ENCODE measurements around the gene AP1M2.
"Not testable (repeated sequence)": the region's sequence is repeated elsewhere in the genome, so short reads cannot be mapped to it uniquely, and the experiment has no call there.

Gene AP1M2

DNA sequence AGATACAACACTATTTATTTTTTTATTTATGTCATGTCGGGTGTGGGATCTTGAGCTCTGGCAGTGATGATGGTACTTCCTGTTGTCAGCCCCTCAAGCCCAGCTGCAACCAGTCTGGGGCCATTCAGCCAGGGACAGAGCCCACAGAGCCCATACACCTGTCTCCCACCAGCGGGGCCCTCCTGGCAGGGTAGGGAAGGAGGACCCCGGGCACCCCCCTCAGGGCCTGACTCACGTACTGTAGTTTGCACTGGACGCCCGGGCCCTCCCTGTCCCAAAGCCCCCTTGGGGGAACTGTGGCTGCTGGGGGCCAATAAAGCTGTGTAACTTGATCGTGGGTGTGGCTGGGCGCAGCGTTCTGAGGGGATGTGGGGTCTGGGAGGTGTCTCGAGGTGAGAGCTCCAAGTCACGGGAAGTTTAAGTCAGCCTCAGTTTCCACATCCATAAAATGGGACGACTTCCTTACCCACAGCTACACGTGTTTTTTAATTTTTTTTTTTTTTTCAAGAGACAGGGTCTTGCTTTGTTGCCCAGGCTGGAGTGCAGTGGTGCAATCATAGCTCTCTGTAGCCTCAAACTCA, 33.9 kb downstream of the AP1M2 start:
- no peaks in the 10 kb centered on the region for H3K9me3 ChIP-seq (ENCODE audit: control insufficient read depth, low read length)
- H3K27me3 ChIP-seq (replicated peaks; ENCODE audit: control insufficient read depth, insufficient read depth, low read length, poor library complexity, severe bottlenecking), result no peaks in the 10 kb centered on the region
- peaks cover 41% of the 10 kb centered on the region for H3K4me1 ChIP-seq (ENCODE audit: control insufficient read depth, insufficient read depth, low read length, poor library complexity, severe bottlenecking)
- no peak for DNase-seq
- peak overlapping the region; percentile 59 for H3K27ac ChIP-seq (ENCODE audit: insufficient read depth, low read length, poor library complexity, severe bottlenecking)
- peaks cover 79% of the 10 kb centered on the region for H3K36me3 ChIP-seq (ENCODE audit: control insufficient read depth, insufficient read depth, low read length)
- no peak overlapping the region for H3K4me3 ChIP-seq (ENCODE audit: insufficient read depth, low read depth, low read length, poor library complexity, severe bottlenecking)

- no peak for DNase-seq
- Histone ChIP-seq H3K4me3 (ENCODE audit: insufficient read depth, low read depth, low read length, poor library complexity, severe bottlenecking) (no peak overlapping the region), H3K36me3 (ENCODE audit: control insufficient read depth, insufficient read depth, low read length) (peaks cover 74% of the 10 kb centered on the region), H3K27ac (ENCODE audit: insufficient read depth, low read length, poor library complexity, severe bottlenecking) (peak overlapping the region; percentile 12), H3K4me1 (ENCODE audit: control insufficient read depth, insufficient read depth, low read length, poor library complexity, severe bottlenecking) (peaks cover 41% of the 10 kb centered on the region), H3K9me3 (ENCODE audit: control insufficient read depth, low read length) (no peaks in the 10 kb centered on the region), H3K27me3 (replicated peaks; ENCODE audit: control insufficient read depth, insufficient read depth, low read length, poor library complexity, severe bottlenecking) (no peaks in the 10 kb centered on the region)
These were observed 34.5 kb downstream of the AP1M2 start for GRCh38 chr19:10552510-10553053.

GRCh38 chr19:10551698-10552301, 35.3 kb downstream of the AP1M2 start:
- H3K27me3 ChIP-seq (replicated peaks; ENCODE audit: control insufficient read depth, insufficient read depth, low read length, poor library complexity, severe bottlenecking), result no peaks in the 10 kb centered on the region
- peak in 1 of 3 donors; percentile 29 for DNase-seq
- no peak overlapping the region for H3K4me3 ChIP-seq (ENCODE audit: insufficient read depth, low read depth, low read length, poor library complexity, severe bottlenecking)
- peak overlapping the region; percentile 12 for H3K27ac ChIP-seq (ENCODE audit: insufficient read depth, low read length, poor library complexity, severe bottlenecking)
- peaks cover 41% of the 10 kb centered on the region for H3K4me1 ChIP-seq (ENCODE audit: control insufficient read depth, insufficient read depth, low read length, poor library complexity, severe bottlenecking)
- H3K9me3 ChIP-seq (ENCODE audit: control insufficient read depth, low read length), result no peaks in the 10 kb centered on the region
- peaks cover 76% of the 10 kb centered on the region for H3K36me3 ChIP-seq (ENCODE audit: control insufficient read depth, insufficient read depth, low read length)

- not testable (repeated sequence) for H3K27ac ChIP-seq (ENCODE audit: insufficient read depth, low read length, poor library complexity, severe bottlenecking); DNase-seq; H3K27me3 ChIP-seq (replicated peaks; ENCODE audit: control insufficient read depth, insufficient read depth, low read length, poor library complexity, severe bottlenecking); H3K9me3 ChIP-seq (ENCODE audit: control insufficient read depth, low read length); H3K4me3 ChIP-seq (ENCODE audit: insufficient read depth, low read depth, low read length, poor library complexity, severe bottlenecking)
- Histone ChIP-seq H3K36me3 (ENCODE audit: control insufficient read depth, insufficient read depth, low read length) (peaks cover 72% of the 10 kb centered on the region), H3K4me1 (ENCODE audit: control insufficient read depth, insufficient read depth, low read length, poor library complexity, severe bottlenecking) (peaks cover 39% of the 10 kb centered on the region)
These were observed 36.1 kb downstream of the AP1M2 start for GRCh38 chr19:10551006-10551405.

- Histone ChIP-seq H3K27ac (ENCODE audit: insufficient read depth, low read length, poor library complexity, severe bottlenecking) (no peak overlapping the region), H3K27me3 (replicated peaks; ENCODE audit: control insufficient read depth, insufficient read depth, low read length, poor library complexity, severe bottlenecking) (no peaks in the 10 kb centered on the region), H3K4me1 (ENCODE audit: control insufficient read depth, insufficient read depth, low read length, poor library complexity, severe bottlenecking) (peaks cover 33% of the 10 kb centered on the region), H3K36me3 (ENCODE audit: control insufficient read depth, insufficient read depth, low read length) (peaks cover 65% of the 10 kb centered on the region), H3K4me3 (ENCODE audit: insufficient read depth, low read depth, low read length, poor library complexity, severe bottlenecking) (no peak overlapping the region), H3K9me3 (ENCODE audit: control insufficient read depth, low read length) (no peaks in the 10 kb centered on the region)
- DNase-seq, result no peak
These were observed 36.8 kb downstream of the AP1M2 start for GRCh38 chr19:10550336-10550735.

- Histone ChIP-seq H3K4me3 (ENCODE audit: insufficient read depth, low read depth, low read length, poor library complexity, severe bottlenecking) (no peak overlapping the region), H3K9me3 (ENCODE audit: control insufficient read depth, low read length) (no peaks in the 10 kb centered on the region), H3K4me1 (ENCODE audit: control insufficient read depth, insufficient read depth, low read length, poor library complexity, severe bottlenecking) (peaks cover 30% of the 10 kb centered on the region), H3K27me3 (replicated peaks; ENCODE audit: control insufficient read depth, insufficient read depth, low read length, poor library complexity, severe bottlenecking) (no peaks in the 10 kb centered on the region), H3K27ac (ENCODE audit: insufficient read depth, low read length, poor library complexity, severe bottlenecking) (no peak overlapping the region), H3K36me3 (ENCODE audit: control insufficient read depth, insufficient read depth, low read length) (peaks cover 61% of the 10 kb centered on the region)
- DNase-seq, result no peak
These were observed 37.4 kb downstream of the AP1M2 start for GRCh38 chr19:10549733-10550132.

GRCh38 chr19:10548746-10549276, 38.3 kb downstream of the AP1M2 start:
- Histone ChIP-seq H3K4me1 (ENCODE audit: control insufficient read depth, insufficient read depth, low read length, poor library complexity, severe bottlenecking) (peaks cover 27% of the 10 kb centered on the region), H3K27ac (ENCODE audit: insufficient read depth, low read length, poor library complexity, severe bottlenecking) (no peak overlapping the region), H3K4me3 (ENCODE audit: insufficient read depth, low read depth, low read length, poor library complexity, severe bottlenecking) (no peak overlapping the region), H3K27me3 (replicated peaks; ENCODE audit: control insufficient read depth, insufficient read depth, low read length, poor library complexity, severe bottlenecking) (no peaks in the 10 kb centered on the region), H3K9me3 (ENCODE audit: control insufficient read depth, low read length) (no peaks in the 10 kb centered on the region), H3K36me3 (ENCODE audit: control insufficient read depth, insufficient read depth, low read length) (peaks cover 52% of the 10 kb centered on the region)
- no peak for DNase-seq

DNA sequence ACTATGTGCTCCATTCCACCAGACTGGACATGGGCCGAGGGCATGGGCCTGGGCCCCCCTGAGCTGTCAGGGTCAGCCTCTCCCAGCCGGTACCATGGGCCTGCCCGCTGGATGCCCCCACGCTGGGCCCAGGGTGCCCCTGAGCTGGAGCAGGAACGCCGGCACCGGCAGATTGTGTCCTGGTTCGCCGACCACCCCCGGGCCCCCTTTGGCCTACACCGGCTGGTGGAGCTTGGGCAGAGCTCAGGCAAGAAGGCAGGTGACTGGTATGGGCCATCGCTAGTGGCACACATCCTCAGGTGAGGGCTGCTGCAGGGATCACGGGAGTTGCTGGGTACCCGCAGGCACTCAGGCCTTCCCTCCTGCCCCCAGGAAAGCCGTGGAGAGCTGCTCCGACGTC, 40.3 kb downstream of the AP1M2 start:
- peaks cover 15% of the 10 kb centered on the region for H3K4me1 ChIP-seq (ENCODE audit: control insufficient read depth, insufficient read depth, low read length, poor library complexity, severe bottlenecking)
- DNase-seq, result no peak
- H3K36me3 ChIP-seq (ENCODE audit: control insufficient read depth, insufficient read depth, low read length), result peaks cover 33% of the 10 kb centered on the region
- no peak overlapping the region for H3K4me3 ChIP-seq (ENCODE audit: insufficient read depth, low read depth, low read length, poor library complexity, severe bottlenecking)
- no peaks in the 10 kb centered on the region for H3K27me3 ChIP-seq (replicated peaks; ENCODE audit: control insufficient read depth, insufficient read depth, low read length, poor library complexity, severe bottlenecking)
- H3K27ac ChIP-seq (ENCODE audit: insufficient read depth, low read length, poor library complexity, severe bottlenecking), result peak overlapping the region; percentile 4
- no peaks in the 10 kb centered on the region for H3K9me3 ChIP-seq (ENCODE audit: control insufficient read depth, low read length)

GRCh38 chr19:10544753-10545251, 42.3 kb downstream of the AP1M2 start:
- no peaks in the 10 kb centered on the region for H3K9me3 ChIP-seq (ENCODE audit: control insufficient read depth, low read length)
- H3K27me3 ChIP-seq (replicated peaks; ENCODE audit: control insufficient read depth, insufficient read depth, low read length, poor library complexity, severe bottlenecking), result no peaks in the 10 kb centered on the region
- peaks cover 15% of the 10 kb centered on the region for H3K4me1 ChIP-seq (ENCODE audit: control insufficient read depth, insufficient read depth, low read length, poor library complexity, severe bottlenecking)
- DNase-seq, result no peak
- peak overlapping the region; percentile 70 for H3K4me3 ChIP-seq (ENCODE audit: insufficient read depth, low read depth, low read length, poor library complexity, severe bottlenecking)
- H3K36me3 ChIP-seq (ENCODE audit: control insufficient read depth, insufficient read depth, low read length), result peaks cover 24% of the 10 kb centered on the region
- H3K27ac ChIP-seq (ENCODE audit: insufficient read depth, low read length, poor library complexity, severe bottlenecking), result peak overlapping the region; percentile 80

DNA sequence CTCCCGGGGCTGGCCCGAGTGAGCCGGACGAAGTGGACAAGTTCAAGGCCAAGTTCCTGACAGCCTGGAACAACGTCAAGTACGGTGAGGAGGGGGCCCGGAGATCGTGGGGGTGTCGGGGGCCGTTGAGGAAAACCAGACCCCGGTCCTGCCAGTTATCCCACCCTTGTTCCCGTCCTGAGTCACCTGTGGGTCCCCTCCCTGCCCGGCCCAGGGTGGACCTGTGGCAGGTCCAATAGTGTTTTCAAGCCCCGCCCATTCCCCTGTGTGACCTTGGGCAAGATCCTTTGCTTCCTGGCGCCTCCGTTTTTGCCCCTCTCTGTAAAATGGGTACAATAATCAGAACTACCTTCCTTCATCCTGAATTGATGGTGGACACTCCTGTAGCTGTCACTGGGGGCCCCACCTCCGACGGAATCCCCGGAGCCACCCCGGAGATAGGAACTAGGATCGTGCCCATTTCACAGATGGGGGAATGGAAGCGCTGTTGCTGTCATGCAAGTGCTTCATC, 42.8 kb downstream of the AP1M2 start:
- peak in 1 of 3 donors; percentile 16 for DNase-seq
- Histone ChIP-seq H3K36me3 (ENCODE audit: control insufficient read depth, insufficient read depth, low read length) (peaks cover 21% of the 10 kb centered on the region), H3K27me3 (replicated peaks; ENCODE audit: control insufficient read depth, insufficient read depth, low read length, poor library complexity, severe bottlenecking) (no peaks in the 10 kb centered on the region), H3K9me3 (ENCODE audit: control insufficient read depth, low read length) (no peaks in the 10 kb centered on the region), H3K27ac (ENCODE audit: insufficient read depth, low read length, poor library complexity, severe bottlenecking) (peak overlapping the region; percentile 80), H3K4me1 (ENCODE audit: control insufficient read depth, insufficient read depth, low read length, poor library complexity, severe bottlenecking) (peaks cover 15% of the 10 kb centered on the region), H3K4me3 (ENCODE audit: insufficient read depth, low read depth, low read length, poor library complexity, severe bottlenecking) (peak overlapping the region; percentile 70)
